Retina (tissue), 1 donor: ENCODE results near the gene DHX40.
"Not testable (repeated sequence)": the region's sequence is repeated elsewhere in the genome, so short reads cannot be mapped to it uniquely, and the experiment has no call there.

Source experiments
- DNase-seq: peaks from one replicate; pipeline ENCODE4 v3.0.0-alpha.2; 2016

The DHX40 gene

GRCh38 chr17:59633658-59634359, 68.4 kb downstream of the DHX40 start:
- no peak for DNase-seq

DNA sequence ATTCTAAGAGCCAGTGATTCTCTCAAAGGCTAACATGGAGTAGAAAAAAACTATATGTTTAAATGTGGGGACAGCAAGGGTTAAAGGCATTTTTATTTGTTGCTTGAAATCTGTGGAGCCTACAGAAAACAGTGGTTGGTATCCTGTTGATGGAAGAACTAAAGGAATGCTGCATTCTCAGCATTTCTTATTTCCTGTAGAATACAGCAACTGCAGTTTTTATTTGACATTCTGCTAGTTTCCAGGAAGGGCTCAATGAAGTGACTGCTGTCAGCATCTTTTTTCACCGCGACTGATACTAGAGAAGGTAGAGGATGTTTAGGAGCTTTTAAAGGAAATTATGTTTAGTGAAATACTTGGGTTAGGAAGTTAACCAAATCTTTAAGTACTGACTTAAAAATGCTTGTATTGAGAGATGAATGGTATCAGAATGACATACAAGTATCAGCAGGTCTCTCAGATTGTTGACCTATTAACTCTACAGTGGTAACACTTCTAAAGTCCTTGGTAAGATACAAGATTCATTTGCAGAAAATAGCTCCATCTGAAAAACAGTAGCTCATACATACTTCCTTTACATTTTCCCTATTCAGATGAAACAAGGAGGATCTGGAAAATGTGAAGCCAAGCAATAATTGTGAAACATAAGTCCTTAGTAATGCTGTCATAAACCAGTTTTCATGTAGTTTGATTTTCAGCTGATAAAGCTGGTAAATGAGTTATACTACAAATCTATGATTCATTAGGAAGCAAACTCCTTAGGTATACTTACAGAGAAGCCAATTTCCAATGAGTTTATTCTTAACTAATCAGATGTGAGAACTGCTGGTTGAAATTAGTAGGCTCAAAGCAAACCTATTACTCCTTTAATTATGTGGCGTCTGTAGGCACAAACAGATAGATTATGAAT, 69.5 kb downstream of the DHX40 start:
- no peak for DNase-seq

- DNase-seq: no peak
Measured at GRCh38 chr17:59637611-59638310, 72.4 kb downstream of the DHX40 start.

GRCh38 chr17:59638553-59638952, 73.1 kb downstream of the DHX40 start:
- no peak for DNase-seq

GRCh38 chr17:59641799-59642484, 76.5 kb downstream of the DHX40 start:
- no peak for DNase-seq

- no peak for DNase-seq
Measured at GRCh38 chr17:59642565-59642964, 77.2 kb downstream of the DHX40 start.

- no peak for DNase-seq
Measured at GRCh38 chr17:59643159-59644140, 78.0 kb downstream of the DHX40 start.

GRCh38 chr17:59647288-59647687, 81.9 kb downstream of the DHX40 start:
- no peak for DNase-seq

- no peak for DNase-seq
Measured at GRCh38 chr17:59649886-59650285, 84.5 kb downstream of the DHX40 start.

DNA sequence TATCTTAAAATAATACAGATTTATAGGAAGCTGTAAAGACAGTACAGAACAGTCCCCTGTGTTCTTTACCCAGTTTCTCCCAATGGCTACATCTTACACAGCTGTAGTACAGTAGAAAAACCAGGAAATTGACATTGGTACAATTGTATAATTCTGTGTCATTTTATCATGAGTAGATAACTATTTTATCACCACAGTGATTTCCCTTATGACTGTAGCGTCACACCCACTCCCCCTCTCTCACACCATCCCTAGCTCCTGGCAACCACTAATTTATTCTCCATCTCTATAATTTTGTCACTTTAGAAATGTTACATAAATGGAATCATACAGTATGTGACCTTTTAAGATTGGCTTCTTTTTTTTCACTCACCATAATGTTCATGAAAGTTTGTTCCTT, 85.2 kb downstream of the DHX40 start:
- no peak for DNase-seq

DNA sequence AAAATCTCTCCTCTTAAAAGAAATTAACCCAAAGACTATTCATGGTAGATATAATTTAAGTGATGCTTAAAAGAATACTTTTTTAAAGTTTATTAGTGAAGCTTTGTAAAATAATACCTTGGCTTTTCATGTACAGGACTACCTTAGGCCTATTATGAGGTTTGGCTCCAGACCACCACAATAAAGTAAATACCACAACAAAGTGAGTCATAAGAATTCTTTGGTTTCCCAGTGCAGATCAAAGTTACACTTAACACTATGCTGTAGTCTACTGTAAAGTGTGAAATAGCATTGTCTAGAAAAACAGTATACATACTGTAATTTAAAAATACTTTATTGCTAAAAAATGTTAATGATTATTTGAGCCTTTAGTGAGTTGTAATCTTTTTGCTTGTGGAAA, 85.9 kb downstream of the DHX40 start:
- DNase-seq: no peak

DNA sequence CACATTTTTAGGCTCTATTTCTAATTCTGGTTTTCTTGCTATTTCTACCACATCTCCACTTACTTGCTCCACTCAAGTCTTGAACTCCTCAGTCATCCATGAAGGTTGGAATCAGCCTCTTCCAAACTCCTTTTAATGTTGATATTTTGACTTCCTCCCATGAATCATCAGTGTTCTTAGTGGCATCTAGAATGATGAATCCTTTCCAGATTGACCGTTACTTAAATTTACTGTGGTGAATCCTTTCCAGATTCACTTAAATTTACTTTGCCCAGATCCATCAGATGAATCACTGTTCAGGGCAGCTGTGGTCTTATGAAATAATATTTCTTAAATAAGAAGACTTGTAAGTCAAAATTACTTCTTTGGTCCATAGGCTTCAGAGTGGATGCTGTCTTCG, 86.7 kb downstream of the DHX40 start:
- DNase-seq: no peak

GRCh38 chr17:59656624-59657023, 91.2 kb downstream of the DHX40 start:
- not testable (repeated sequence) for DNase-seq
